Measurements from ENCODE around the gene ACP2.

Gene ACP2

GRCh38 chr11:47216121-47216798 lies 32.4 kb downstream of the ACP2 start (continued):
- TF ChIP-seq, protein P1, sequence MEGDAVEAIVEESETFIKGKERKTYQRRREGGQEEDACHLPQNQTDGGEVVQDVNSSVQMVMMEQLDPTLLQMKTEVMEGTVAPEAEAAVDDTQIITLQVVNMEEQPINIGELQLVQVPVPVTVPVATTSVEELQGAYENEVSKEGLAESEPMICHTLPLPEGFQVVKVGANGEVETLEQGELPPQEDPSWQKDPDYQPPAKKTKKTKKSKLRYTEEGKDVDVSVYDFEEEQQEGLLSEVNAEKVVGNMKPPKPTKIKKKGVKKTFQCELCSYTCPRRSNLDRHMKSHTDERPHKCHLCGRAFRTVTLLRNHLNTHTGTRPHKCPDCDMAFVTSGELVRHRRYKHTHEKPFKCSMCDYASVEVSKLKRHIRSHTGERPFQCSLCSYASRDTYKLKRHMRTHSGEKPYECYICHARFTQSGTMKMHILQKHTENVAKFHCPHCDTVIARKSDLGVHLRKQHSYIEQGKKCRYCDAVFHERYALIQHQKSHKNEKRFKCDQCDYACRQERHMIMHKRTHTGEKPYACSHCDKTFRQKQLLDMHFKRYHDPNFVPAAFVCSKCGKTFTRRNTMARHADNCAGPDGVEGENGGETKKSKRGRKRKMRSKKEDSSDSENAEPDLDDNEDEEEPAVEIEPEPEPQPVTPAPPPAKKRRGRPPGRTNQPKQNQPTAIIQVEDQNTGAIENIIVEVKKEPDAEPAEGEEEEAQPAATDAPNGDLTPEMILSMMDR (tag by site-specific recombination; IDR thresholded peaks at IDR 0.05): peak; percentile 36; the same call in 1 of the 2 replicates
- no peak for TF ChIP-seq SALL2 (tag by site-specific recombination; IDR thresholded peaks at IDR 0.05; ENCODE audit: borderline replicate concordance)
- peak; percentile 88 for TF ChIP-seq ZNF600 (tag by site-specific recombination; IDR thresholded peaks at IDR 0.05)
- no peak for TF ChIP-seq ZNF837 (tag by site-specific recombination; IDR thresholded peaks at IDR 0.05)
- TF ChIP-seq SP7 (tag by site-specific recombination; IDR thresholded peaks at IDR 0.05): 0 out of 2 replicates have a peak, but pooled peaks have one; percentile 12
- no peak for TF ChIP-seq ZNF2 (tag by site-specific recombination; IDR thresholded peaks at IDR 0.05)
- no peak for TF ChIP-seq ZNF571 (tag by site-specific recombination; IDR thresholded peaks at IDR 0.05)
- TF ChIP-seq ZBTB20 (tag by site-specific recombination; IDR thresholded peaks at IDR 0.05): 0 out of 2 replicates have a peak, but pooled peaks have one; percentile 12
- TF ChIP-seq GLIS2 (tag by site-specific recombination; IDR thresholded peaks at IDR 0.05): peak; percentile 59; the same call in 1 of the 2 replicates
- no peak for TF ChIP-seq KLF17 (tag by site-specific recombination; IDR thresholded peaks at IDR 0.05)
- 0 out of 2 replicates have a peak, but pooled peaks have one; percentile 10 for TF ChIP-seq FEZF1 (tag by site-specific recombination; IDR thresholded peaks at IDR 0.05)
- TF ChIP-seq, protein P2, sequence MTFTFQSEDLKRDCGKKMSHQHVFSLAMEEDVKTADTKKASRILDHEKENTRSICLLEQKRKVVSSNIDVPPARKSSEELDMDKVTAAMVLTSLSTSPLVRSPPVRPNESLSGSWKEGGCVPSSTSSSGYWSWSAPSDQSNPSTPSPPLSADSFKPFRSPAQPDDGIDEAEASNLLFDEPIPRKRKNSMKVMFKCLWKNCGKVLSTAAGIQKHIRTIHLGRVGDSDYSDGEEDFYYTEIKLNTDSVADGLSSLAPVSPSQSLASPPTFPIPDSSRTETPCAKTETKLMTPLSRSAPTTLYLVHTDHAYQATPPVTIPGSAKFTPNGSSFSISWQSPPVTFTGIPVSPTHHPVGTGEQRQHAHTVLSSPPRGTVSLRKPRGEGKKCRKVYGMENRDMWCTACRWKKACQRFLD (tag by site-specific recombination; IDR thresholded peaks at IDR 0.05): no peak
- TF ChIP-seq ZBTB17 (tag by site-specific recombination; IDR thresholded peaks at IDR 0.05): peak; percentile 53

- TF ChIP-seq ZIC2 (tag by site-specific recombination; IDR thresholded peaks at IDR 0.05) (no peak), ZBTB20 (tag by site-specific recombination; IDR thresholded peaks at IDR 0.05) (no peak), PATZ1 (tag by site-specific recombination; IDR thresholded peaks at IDR 0.05) (no peak), ZNF501 (tag by site-specific recombination; IDR thresholded peaks at IDR 0.05) (no peak), ZNF423 (tag by site-specific recombination; IDR thresholded peaks at IDR 0.05) (0 out of 2 replicates have a peak, but pooled peaks have one; percentile 1), ZNF600 (tag by site-specific recombination; IDR thresholded peaks at IDR 0.05) (peak; percentile 84), SP7 (tag by site-specific recombination; IDR thresholded peaks at IDR 0.05) (no peak)
- TF ChIP-seq, protein P3, sequence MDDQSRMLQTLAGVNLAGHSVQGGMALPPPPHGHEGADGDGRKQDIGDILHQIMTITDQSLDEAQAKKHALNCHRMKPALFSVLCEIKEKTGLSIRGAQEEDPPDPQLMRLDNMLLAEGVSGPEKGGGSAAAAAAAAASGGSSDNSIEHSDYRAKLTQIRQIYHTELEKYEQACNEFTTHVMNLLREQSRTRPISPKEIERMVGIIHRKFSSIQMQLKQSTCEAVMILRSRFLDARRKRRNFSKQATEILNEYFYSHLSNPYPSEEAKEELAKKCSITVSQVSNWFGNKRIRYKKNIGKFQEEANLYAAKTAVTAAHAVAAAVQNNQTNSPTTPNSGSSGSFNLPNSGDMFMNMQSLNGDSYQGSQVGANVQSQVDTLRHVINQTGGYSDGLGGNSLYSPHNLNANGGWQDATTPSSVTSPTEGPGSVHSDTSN (CRISPR knock-in tag; IDR thresholded peaks at IDR 0.05): 0 out of 2 replicates have a peak, but pooled peaks have one; percentile 11
- Histone ChIP-seq H3K9me3 (ENCODE audit: control insufficient read depth, insufficient read depth, low read depth, low read length) (no peaks in the 10 kb centered on the region), H3K4me1 (ENCODE audit: control insufficient read depth, insufficient read depth, low read length) (peaks cover 3% of the 10 kb centered on the region; the same call in 1 of the 2 replicates), H3K27ac (ENCODE audit: extremely low read depth, low read depth, low read length) (peak overlapping the region; percentile 90), H3K4me3 (ENCODE audit: low read depth, low read length) (peak overlapping the region; percentile 91), H3K36me3 (ENCODE audit: control insufficient read depth in 2 of 2, insufficient read depth in 1 of 2, low read length in 2 of 2) (peaks cover 7 to 42% of the 10 kb centered on the region in 2 experiments; a peak in 2 of 3 replicates)
- ChIA-PET POLR2A (interaction anchor here (0.7 to 4.1 kb wide), 23 partner anchors 8 to 649 kb away, joined by 3 to 58 read pairs (median 6); partner anchors contain the start of genes ACP2, ARFGAP2 and PACSIN3), CTCF (interaction anchor here (0.8 to 2.3 kb wide), 6 partner anchors 11 to 44 kb away, joined by 3 to 10 read pairs (median 6); no protein-coding TSS in a partner anchor)
Measured at GRCh38 chr11:47215366-47215910, 33.2 kb downstream of the ACP2 start.
